Kidney epithelial cell (primary cell): ENCODE data around the gene SRGAP1. TPM values are rescaled to one million over a fixed set of nuclear protein-coding genes. Genes with fewer than 3 reads are reported as not detected.

Experiments used
- DNase-seq: peaks from one replicate; pipeline ENCODE4 v3.0.0-alpha.2; 2010; ENCODE audit warnings: low read depth
- H3K27me3 ChIP-seq: 2 replicates; pipeline ENCODE4 v1.6.0; 2011; ENCODE audit warnings: low read length; ENCODE audit not compliant: control insufficient read depth, insufficient read depth
- H3K36me3 ChIP-seq: 2 replicates; pipeline ENCODE4 v1.5.1; 2011; ENCODE audit warnings: low read length; ENCODE audit not compliant: control insufficient read depth, insufficient read depth
- H3K4me3 ChIP-seq: 2 replicates; pipeline ENCODE4 v1.5.1; 2011; ENCODE audit warnings: low read depth, mild to moderate bottlenecking, control low read depth, low read length
- CTCF ChIP-seq: IDR thresholded peaks from 2 replicates; pipeline ENCODE4 v1.5.1; 2011; ENCODE audit warnings: mild to moderate bottlenecking, moderate library complexity, low read length, control low read depth, inconsistent platforms; ENCODE audit not compliant: insufficient read depth, poor library complexity, severe bottlenecking
- total RNA-seq: library from RNA; depleted of rRNA; stranded (reverse); fragments of >200 nt; gene quantifications from 2 replicates; pipeline ENCODE4 v1.2.3, GENCODE V29; 2015

The SRGAP1 gene
- total RNA-seq, 1 donor from 2014 or later: 28.9 TPM

- Histone ChIP-seq H3K27me3 (no peaks in the 10 kb centered on the region), H3K36me3 (peaks cover 3% of the 10 kb centered on the region), H3K4me3 (no peak overlapping the region)
- DNase-seq: no peak
- no peak for TF ChIP-seq CTCF
Measured at GRCh38 chr12:64085154-64085553, 240.7 kb downstream of the SRGAP1 start.

DNA sequence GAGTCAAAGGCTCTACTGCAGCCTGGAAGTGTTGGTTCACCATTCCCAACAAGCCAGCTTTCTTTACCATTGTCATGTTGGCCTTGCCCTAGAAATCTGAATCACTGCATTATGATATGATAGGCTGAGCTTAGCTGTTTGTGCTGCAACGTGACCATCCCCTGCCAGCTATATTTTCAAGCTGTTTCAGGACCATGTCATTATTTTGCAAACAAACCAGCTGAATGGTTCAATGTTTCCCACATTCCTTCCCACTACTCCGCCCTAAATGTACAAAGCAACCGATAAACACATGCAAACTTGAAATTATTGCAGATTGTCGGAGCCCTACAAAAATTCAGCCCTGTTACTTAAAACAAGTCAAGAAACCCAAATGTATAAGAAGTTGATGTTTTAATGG lies 241.5 kb downstream of the SRGAP1 start:
- no peak for DNase-seq
- Histone ChIP-seq H3K27me3 (no peaks in the 10 kb centered on the region), H3K36me3 (peaks cover 3% of the 10 kb centered on the region), H3K4me3 (no peak overlapping the region)
- no peak for TF ChIP-seq CTCF

GRCh38 chr12:64086946-64087345 lies 242.4 kb downstream of the SRGAP1 start:
- H3K4me3 ChIP-seq: no peak overlapping the region
- H3K27me3 ChIP-seq: no peaks in the 10 kb centered on the region
- DNase-seq: no peak
- no peak for TF ChIP-seq CTCF
- H3K36me3 ChIP-seq: peaks cover 3% of the 10 kb centered on the region

DNA sequence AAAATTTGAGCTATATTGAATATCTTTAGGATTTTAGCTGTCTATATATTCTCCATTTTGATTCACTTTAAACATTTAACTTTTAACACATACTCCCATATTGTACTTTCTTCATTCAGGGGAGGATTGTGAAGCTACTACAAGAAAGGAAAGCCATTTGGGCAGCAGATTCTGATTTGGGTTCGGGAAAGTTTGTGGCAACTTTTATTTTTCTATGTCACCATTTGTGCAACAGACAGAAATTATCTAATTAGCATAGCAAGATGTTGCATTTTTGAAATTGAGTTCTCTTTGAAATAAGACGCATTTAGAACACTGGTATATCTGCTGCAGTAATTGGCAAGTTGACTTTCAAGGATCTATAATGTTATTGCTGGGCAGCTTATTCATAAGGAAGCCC lies 243.3 kb downstream of the SRGAP1 start:
- DNase-seq: no peak
- H3K4me3 ChIP-seq: no peak overlapping the region
- no peak for TF ChIP-seq CTCF

GRCh38 chr12:64088431-64089349 lies 244.2 kb downstream of the SRGAP1 start:
- TF ChIP-seq CTCF: no peak
- peaks cover 2% of the 10 kb centered on the region for H3K36me3 ChIP-seq
- H3K27me3 ChIP-seq: no peaks in the 10 kb centered on the region
- peak; percentile 91 for DNase-seq
- H3K4me3 ChIP-seq: no peak overlapping the region

More for the DNA sequence above, 243.3 kb downstream of the SRGAP1 start:
- Histone ChIP-seq H3K27me3 (no peaks in the 10 kb centered on the region), H3K36me3 (peaks cover 2% of the 10 kb centered on the region)
